CD14-positive monocyte (primary cell): ENCODE measurements around the gene IL6. TPM values are rescaled to one million over a fixed set of nuclear protein-coding genes. Genes with fewer than 3 reads are reported as not detected.
"Not testable (repeated sequence)": the region's sequence is repeated elsewhere in the genome, so short reads cannot be mapped to it uniquely, and the experiment has no call there.

Experiments used
- DNase-seq, 3 donors: peaks; one replicate each; pipeline ENCODE4 v3.0.0-alpha.2; 2011 to 2022
- H2AFZ ChIP-seq: 2 replicates; pipeline ENCODE4 v1.6.0; 2012; ENCODE audit warnings: mild to moderate bottlenecking, low read depth, low read length, inconsistent platforms; ENCODE audit not compliant: insufficient read depth, poor library complexity, severe bottlenecking
- H3K27ac ChIP-seq, 2 donors: 1 replicate in 1 of 2; 2 replicates in 1 of 2; pipeline ENCODE4 v1.5.1; 2012 to 2013; ENCODE audit warnings: low read length in 2 of 2, control low read depth in 1 of 2, inconsistent platforms in 1 of 2, low read depth in 1 of 2, mild to moderate bottlenecking in 1 of 2
- H3K27me3 ChIP-seq, 2 donors: one replicate each; pipeline versions ENCODE4 v1.6.0 to v1.6.1; 2011 to 2013; ENCODE audit warnings: low read length in 2 of 2; ENCODE audit not compliant: control insufficient read depth in 2 of 2, insufficient read depth in 2 of 2
- H3K36me3 ChIP-seq, 2 donors: replicated peaks in 1 of 2; 1 replicate in 1 of 2; 2 replicates in 1 of 2; pipeline versions ENCODE4 v1.5.1 to v1.6.1; 2012 to 2013; ENCODE audit warnings: low read length in 2 of 2, control low read depth in 1 of 2, inconsistent platforms in 1 of 2, mild to moderate bottlenecking in 1 of 2; ENCODE audit not compliant: insufficient read depth in 2 of 2, control insufficient read depth in 1 of 2
- H3K4me1 ChIP-seq, 2 donors: 1 replicate in 1 of 2; 2 replicates in 1 of 2; pipeline versions ENCODE4 v1.5.1 to v1.6.1; 2012 to 2013; ENCODE audit warnings: low read length in 2 of 2, control low read depth in 1 of 2, inconsistent platforms in 1 of 2, mild to moderate bottlenecking in 1 of 2, moderate library complexity in 1 of 2; ENCODE audit not compliant: insufficient read depth in 2 of 2, control insufficient read depth in 1 of 2
- H3K4me2 ChIP-seq: replicated peaks from 2 replicates; pipeline ENCODE3; 2012; ENCODE audit warnings: low read length, moderate library complexity, mild to moderate bottlenecking; ENCODE audit not compliant: poor library complexity, severe bottlenecking; ENCODE audit errors: extremely low read depth
- H3K4me3 ChIP-seq, 3 experiments: fragments of 200-600 bp in 1 of 3; sonication (generic) in 1 of 3; replicated peaks in 1 of 3; 1 replicate in 2 of 3; 2 replicates in 1 of 3; pipeline ENCODE4 v1.5.1; 2011 to 2013; ENCODE audit warnings: low read length in 3 of 3, mild to moderate bottlenecking in 3 of 3, control low read depth in 2 of 3, low read depth in 2 of 3, inconsistent platforms in 1 of 3, moderate library complexity in 1 of 3
- H3K79me2 ChIP-seq: 2 replicates; pipeline ENCODE4 v1.6.0; 2012; ENCODE audit warnings: mild to moderate bottlenecking, control low read depth, inconsistent platforms, low read length, moderate library complexity; ENCODE audit not compliant: insufficient read depth
- H3K9ac ChIP-seq: 2 replicates; pipeline ENCODE4 v1.6.0; 2017; ENCODE audit warnings: low read length, mild to moderate bottlenecking; ENCODE audit not compliant: insufficient read depth, poor library complexity, severe bottlenecking
- H3K9me3 ChIP-seq, 2 donors: replicated peaks in 1 of 2; 1 replicate in 1 of 2; 2 replicates in 1 of 2; pipeline versions ENCODE4 v1.5.1 to v1.6.1; 2012 to 2013; ENCODE audit warnings: low read length in 2 of 2, control low read depth in 1 of 2; ENCODE audit not compliant: control insufficient read depth in 1 of 2, insufficient read depth in 1 of 2
- H4K20me1 ChIP-seq: 2 replicates; pipeline ENCODE4 v1.6.0; 2012; ENCODE audit warnings: mild to moderate bottlenecking, low read length, control low read depth, moderate library complexity; ENCODE audit not compliant: insufficient read depth
- H3K27ac Mint-ChIP-seq, 7 donors: one replicate each; pipeline ENCODE4 v1.8.0; 2020; ENCODE audit warnings: mild to moderate bottlenecking in 7 of 7, mixed read lengths in 7 of 7, moderate library complexity in 6 of 7, inconsistent platforms in 2 of 7
- H3K27me3 Mint-ChIP-seq, 3 donors: one replicate each; pipeline ENCODE4 v1.8.0; 2021 to 2022; ENCODE audit warnings: low read depth in 3 of 3, mild to moderate bottlenecking in 3 of 3, mixed read lengths in 3 of 3, moderate library complexity in 3 of 3, inconsistent platforms in 1 of 3
- H3K36me3 Mint-ChIP-seq, 2 donors: one replicate each; pipeline ENCODE4 v1.8.0; 2020; ENCODE audit warnings: mixed read lengths in 2 of 2, inconsistent platforms in 1 of 2, mild to moderate bottlenecking in 1 of 2
- H3K4me1 Mint-ChIP-seq: one replicate; pipeline ENCODE4 v1.8.0; 2020; ENCODE audit warnings: mild to moderate bottlenecking, mixed read lengths
- H3K4me3 Mint-ChIP-seq, 2 donors: one replicate each; pipeline ENCODE4 v1.8.0; 2020; ENCODE audit warnings: mild to moderate bottlenecking in 2 of 2, mixed read lengths in 2 of 2, moderate library complexity in 1 of 2
- H3K9me3 Mint-ChIP-seq, 7 donors: one replicate each; pipeline ENCODE4 v1.8.0; 2020 to 2022; ENCODE audit warnings: mixed read lengths in 7 of 7, mild to moderate bottlenecking in 6 of 7, moderate library complexity in 6 of 7, inconsistent platforms in 2 of 7
- CTCF ChIP-seq: fragments of 200-600 bp; IDR thresholded peaks from one replicate; pipeline ENCODE4 v1.8.0; 2022; ENCODE audit warnings: antibody characterized with exemption, mild to moderate bottlenecking
- WGBS: methylation state at CpG from one replicate; pipeline ENCODE4 v1.1.5; 2013; ENCODE audit warnings: missing lambda C conversion rate; ENCODE audit not compliant: insufficient coverage; 5-methylcytosine and 5-hydroxymethylcytosine counted together
- intact Hi-C, 2 donors: fragments of 100-400 bp; cut with micrococcal nuclease; formaldehyde crosslinking; loops; one replicate each; pipeline versions ENCODE4 v1.15.0 to v1.15.1; 2023
- polyA minus RNA-seq: library from RNA; depleted of rRNA, polyadenylated mRNA; stranded (reverse); fragments of >200 nt; gene quantifications from 2 replicates; pipeline ENCODE4 v1.2.3, GENCODE V29; 2012
- polyA plus RNA-seq, 3 donors: library from polyadenylated mRNA; depleted of rRNA in 1 of 3; unstranded in 2 of 3; stranded (reverse) in 1 of 3; fragments of 300-500 nt in 2 of 3; fragments of >200 nt in 1 of 3; fragmentation: Illumina TruSeq in 2 of 3; gene quantifications; 1 replicate in 2 of 3; 2 replicates in 1 of 3; pipeline ENCODE4 v1.2.3, GENCODE V29; 2012 to 2021
- total RNA-seq, 12 experiments: library from RNA in 1 of 12; stranded (reverse) in 1 of 12; fragments of 120-200 nt in 1 of 12; gene quantifications; one replicate each; pipeline ENCODE4 v1.2.4 and lab custom pipeline; 2013 to 2026; ENCODE audit warnings: mixed read lengths in 6 of 12, inconsistent platforms in 1 of 12

Gene IL6
- 0.60 TPM for total RNA-seq (2013)
- polyA plus RNA-seq (1 to 10 TPM in 2 of 3 donors, under 1 TPM in 1; 0.28 to 3.5 (median 1.6) TPM), polyA minus RNA-seq (0.55 and 0.80 TPM in 2 replicates), total RNA-seq (lab: John Stamatoyannopoulos, UW) (0.50 to 5,505 (median 2.4) reads per million in 11 experiments)

- peak within 1 kb of the TSS; percentile 41 for H2AFZ ChIP-seq
- peak within 1 kb of the TSS in 2 of 3 experiments; percentile 10 to 62 for H3K4me3 ChIP-seq
- H3K9ac ChIP-seq, result peak within 1 kb of the TSS; percentile 32
Observed at GRCh38 chr7:22726907-22727713, at the start of gene IL6. TSS of gene IL6 (plus strand) at chr7:22727200. CDS start at chr7:22727263, 63 bp downstream.

GRCh38 chr7:22677263-22677662 lies 49.7 kb upstream of the IL6 start:
- intact Hi-C loops, result loop anchor here in 1 of 2 donors (10.0 kb wide), 1 partner anchor 112 kb away; no protein-coding TSS in a partner anchor

More at GRCh38 chr7:22726907-22727713, at the start of gene IL6:
- Histone ChIP-seq H3K9me3 (no peaks in the 10 kb centered on the region), H3K4me1 (peaks cover 48 to 55% of the 10 kb centered on the region in 2 donors), H3K27me3 (peaks cover 7 to 14% of the 10 kb centered on the region in 2 donors), H3K27ac (no peak within 1 kb of the TSS), H3K4me2 (peak within 1 kb of the TSS; percentile 71), H3K79me2 (no peaks in the 10 kb centered on the region), H4K20me1 (no peaks in the 10 kb centered on the region), H3K36me3 (no peaks in the 10 kb centered on the region)
- peak within 1 kb of the TSS; percentile 71 to 89 for H3K4me3 Mint-ChIP-seq
- peaks cover 3 to 9% (median 6%) of the 10 kb centered on the region in 3 donors for H3K27me3 Mint-ChIP-seq
- H3K9me3 Mint-ChIP-seq, result peaks cover 0 to 3% (median 0%) of the 10 kb centered on the region in 7 donors
- H3K27ac Mint-ChIP-seq, result peak within 1 kb of the TSS in 6 of 7 donors; percentile 41 to 89 (median 84)
- peak; percentile 50 to 78 (median 51) for DNase-seq
- WGBS, result 18% methylated on average over 20 of the region's 28 CpGs
- TF ChIP-seq CTCF, result no peak
- intact Hi-C loops, result loop anchor here (2.0 to 10.0 kb wide), 2 partner anchors 62 to 164 kb away; no protein-coding TSS in a partner anchor
- H3K4me1 Mint-ChIP-seq, result peaks cover 59% of the 10 kb centered on the region
- H3K36me3 Mint-ChIP-seq, result no peaks in the 10 kb centered on the region

More at GRCh38 chr7:22677263-22677662, 49.7 kb upstream of the IL6 start:
- H3K36me3 ChIP-seq, DNase-seq, H3K36me3 Mint-ChIP-seq, H3K4me2 ChIP-seq, H3K9me3 Mint-ChIP-seq, H3K27me3 Mint-ChIP-seq, H3K9ac ChIP-seq, H3K27me3 ChIP-seq, H4K20me1 ChIP-seq, H3K79me2 ChIP-seq, H2AFZ ChIP-seq, H3K9me3 ChIP-seq, H3K27ac ChIP-seq: not testable (repeated sequence)
- Mint-ChIP-seq H3K4me3 (peak overlapping the region in 1 of 2 donors; percentile 46), H3K27ac (peak overlapping the region in 4 of 7 donors; percentile 7 to 71 (median 38)), H3K4me1 (peaks cover 45% of the 10 kb centered on the region)
- Histone ChIP-seq H3K4me1 (peaks cover 43 to 49% of the 10 kb centered on the region in 2 donors), H3K4me3 (peak overlapping the region in 1 of 3 experiments; percentile 33)
- no CpG with 5 or more reads among the region's 5 CpGs for WGBS
